Smooth muscle cell (in vitro differentiated cells): Measurements from ENCODE around the gene RAD21L1. TPM values are rescaled to one million over a fixed set of nuclear protein-coding genes. Genes with fewer than 3 reads are reported as not detected.

Experiments used
- DNase-seq: peaks from one replicate; lab custom pipeline; 2025; ENCODE audit not compliant: unreplicated experiment; lab: John Stamatoyannopoulos, UW
- H2AFZ ChIP-seq: fragments of 200-600 bp; sonication (generic); 2 replicates; pipeline ENCODE4 v1.6.0; 2016; ENCODE audit warnings: antibody characterized with exemption, low read depth, mild to moderate bottlenecking
- H3F3A ChIP-seq: fragments of 200-600 bp; sonication (generic); 2 replicates; pipeline ENCODE4 v1.6.0; 2017; ENCODE audit warnings: antibody characterized with exemption, low read depth
- H3K27ac ChIP-seq: fragments of 200-600 bp; sonication (generic); 2 replicates; pipeline ENCODE4 v1.5.1; 2016; ENCODE audit warnings: low read depth, mild to moderate bottlenecking
- H3K27me3 ChIP-seq: fragments of 200-600 bp; sonication (generic); 2 replicates; pipeline ENCODE4 v1.6.1; 2016; ENCODE audit warnings: low read depth, mild to moderate bottlenecking
- H3K36me3 ChIP-seq: fragments of 200-600 bp; sonication (generic); 2 replicates; pipeline ENCODE4 v1.5.1; 2016; ENCODE audit warnings: low read depth
- H3K4me1 ChIP-seq: fragments of 200-600 bp; sonication (generic); 2 replicates; pipeline ENCODE4 v1.5.1; 2016; ENCODE audit warnings: low read depth
- H3K4me2 ChIP-seq: fragments of 200-600 bp; sonication (generic); 2 replicates; pipeline ENCODE4 v1.6.0; 2016; ENCODE audit warnings: mild to moderate bottlenecking
- H3K4me3 ChIP-seq: fragments of 200-600 bp; sonication (generic); 2 replicates; pipeline ENCODE4 v1.5.1; 2016; ENCODE audit warnings: mild to moderate bottlenecking
- H3K79me2 ChIP-seq: fragments of 200-600 bp; sonication (generic); 2 replicates; pipeline ENCODE4 v1.6.0; 2016; ENCODE audit warnings: low read depth, mild to moderate bottlenecking
- H3K9ac ChIP-seq: fragments of 200-600 bp; sonication (generic); 2 replicates; pipeline ENCODE4 v1.6.0; 2016; ENCODE audit warnings: low read depth
- H3K9me3 ChIP-seq: fragments of 200-600 bp; sonication (generic); replicated peaks from 2 replicates; pipeline ENCODE4 v1.5.1; 2016; ENCODE audit warnings: low read depth
- H4K20me1 ChIP-seq: fragments of 200-600 bp; sonication (generic); 2 replicates; pipeline ENCODE4 v1.6.0; 2016; ENCODE audit warnings: low read depth
- CTCF ChIP-seq: fragments of 200-600 bp; sonication (generic); IDR thresholded peaks from 2 replicates; pipeline ENCODE4 v1.5.1; 2017; ENCODE audit warnings: borderline replicate concordance, mild to moderate bottlenecking, antibody characterized with exemption; ENCODE audit not compliant: insufficient read depth, poor library complexity, severe bottlenecking
- WGBS: methylation state at CpG from one replicate; pipeline ENCODE4 v1.1.7; 2016; ENCODE audit warnings: low lambda C conversion rate; 5-methylcytosine and 5-hydroxymethylcytosine counted together
- polyA plus RNA-seq: library from polyadenylated mRNA; unstranded; fragments of >200 nt; fragmentation: Nextera tagmentation; extraction: Ambion mirVana; gene quantifications from 2 replicates; pipeline ENCODE4 v1.2.1, GENCODE V29; 2016
- total RNA-seq: library from RNA; depleted of rRNA; stranded (reverse); fragments of >200 nt; gene quantifications from 2 replicates; pipeline ENCODE4 v1.2.3, GENCODE V29; 2014

RAD21L1 gene
- total and polyA plus RNA-seq, 2 experiments from 2014 or later = not detected

GRCh38 chr20:1202762-1203504, 22.9 kb upstream of the RAD21L1 start, which contains the start of gene C20orf202:
Gene C20orf202 (plus strand): TSS chr20:1203454. CDS start chr20:1203586, 132 bp downstream.
- Histone ChIP-seq H3K4me1 (no peaks in the 10 kb centered on the region), H3K4me3 (no peak within 1 kb of the TSS), H3K36me3 (no peaks in the 10 kb centered on the region), H4K20me1 (no peaks in the 10 kb centered on the region), H3K4me2 (no peak within 1 kb of the TSS), H3K9ac (no peak within 1 kb of the TSS), H3K27ac (no peak within 1 kb of the TSS), H2AFZ (no peak within 1 kb of the TSS), H3K27me3 (no peaks in the 10 kb centered on the region), H3K79me2 (no peaks in the 10 kb centered on the region), H3F3A (no peaks in the 10 kb centered on the region), H3K9me3 (no peaks in the 10 kb centered on the region)
- no peak for TF ChIP-seq CTCF
- 92% methylated on average over 5 of the region's 5 CpGs for whole genome bisulfite sequencing
- DNase-seq = no peak

GRCh38 chr20:1203630-1204029, 22.2 kb upstream of the RAD21L1 start:
- H4K20me1 ChIP-seq = no peaks in the 10 kb centered on the region
- H2AFZ ChIP-seq = no peak overlapping the region
- H3K79me2 ChIP-seq = no peaks in the 10 kb centered on the region
- H3K36me3 ChIP-seq = no peaks in the 10 kb centered on the region
- H3K27ac ChIP-seq = no peak overlapping the region
- H3K4me2 ChIP-seq = no peak overlapping the region
- H3F3A ChIP-seq = no peaks in the 10 kb centered on the region
- WGBS = 80% methylated on average over 5 of the region's 5 CpGs
- no peaks in the 10 kb centered on the region for H3K4me1 ChIP-seq
- H3K4me3 ChIP-seq = no peak overlapping the region
- no peaks in the 10 kb centered on the region for H3K9me3 ChIP-seq
- peaks cover 5% of the 10 kb centered on the region for H3K27me3 ChIP-seq
- H3K9ac ChIP-seq = no peak overlapping the region
- no peak for DNase-seq
- no peak for TF ChIP-seq CTCF

GRCh38 chr20:1204113-1204512, 21.7 kb upstream of the RAD21L1 start:
- peaks cover 9% of the 10 kb centered on the region for H3K27me3 ChIP-seq
- H3K4me3 ChIP-seq = no peak overlapping the region
- H3K9ac ChIP-seq = no peak overlapping the region
- no peak for DNase-seq
- no peak overlapping the region for H3K4me2 ChIP-seq
- H2AFZ ChIP-seq = no peak overlapping the region
- no peaks in the 10 kb centered on the region for H3K9me3 ChIP-seq
- no peaks in the 10 kb centered on the region for H3K36me3 ChIP-seq
- H3K27ac ChIP-seq = no peak overlapping the region
- TF ChIP-seq CTCF = no peak
- 89% methylated on average over 5 of the region's 5 CpGs for WGBS
- no peaks in the 10 kb centered on the region for H3K79me2 ChIP-seq
- no peaks in the 10 kb centered on the region for H4K20me1 ChIP-seq
- H3F3A ChIP-seq = no peaks in the 10 kb centered on the region
- no peaks in the 10 kb centered on the region for H3K4me1 ChIP-seq

- Histone ChIP-seq H3F3A (no peaks in the 10 kb centered on the region), H3K9me3 (no peaks in the 10 kb centered on the region), H3K79me2 (no peaks in the 10 kb centered on the region), H3K4me2 (no peak overlapping the region), H3K4me1 (no peaks in the 10 kb centered on the region), H2AFZ (no peak overlapping the region), H3K27ac (no peak overlapping the region), H3K9ac (no peak overlapping the region), H3K4me3 (no peak overlapping the region), H3K27me3 (peaks cover 14% of the 10 kb centered on the region), H4K20me1 (no peaks in the 10 kb centered on the region), H3K36me3 (no peaks in the 10 kb centered on the region)
- no peak for DNase-seq
- WGBS = 93% methylated on average over 2 of the region's 2 CpGs
- TF ChIP-seq CTCF = no peak
Observed at GRCh38 chr20:1204576-1204975, 21.3 kb upstream of the RAD21L1 start.
